Naive thymus-derived CD8-positive, alpha-beta T cell (primary cell): ENCODE measurements around the gene SORCS2. TPM values are rescaled to one million over a fixed set of nuclear protein-coding genes. Genes with fewer than 3 reads are reported as not detected.

Experiments
- ATAC-seq, 2 donors: fragments of 150-1000 bp; cut with Tn5 transposase in 1 of 2; sonication (Bioruptor Pico), chemical (Tn5 transposase) in 1 of 2; 1 replicate in 1 of 2; 2 replicates in 1 of 2; pipeline ENCODE4 v1.10.0; 2021; ENCODE audit warnings: mild to moderate bottlenecking in 2 of 2, moderate library complexity in 2 of 2
- POLR2A ChIA-PET: fragments of 350-600 bp; sonication (Branson Sonifier 250); formaldehyde crosslinking; loops from one replicate; lab custom pipeline; 2021; ENCODE audit warnings: antibody characterized with exemption; lab: Charles Lee
- DNase-seq, 10 donors: peaks; one replicate each; pipeline versions ENCODE4 v3.0.0 to v3.0.0-alpha.2; 2020 to 2022
- H3K27ac Mint-ChIP-seq, 10 donors: one replicate each; pipeline ENCODE4 v1.8.0; 2020 to 2022; ENCODE audit warnings: mild to moderate bottlenecking in 10 of 10, mixed read lengths in 10 of 10, moderate library complexity in 4 of 10, inconsistent platforms in 1 of 10
- H3K27me3 Mint-ChIP-seq, 5 donors: one replicate each; pipeline ENCODE4 v1.8.0; 2021 to 2022; ENCODE audit warnings: mixed read lengths in 5 of 5
- H3K36me3 Mint-ChIP-seq, 3 donors: one replicate each; pipeline ENCODE4 v1.8.0; 2020 to 2022; ENCODE audit warnings: mixed read lengths in 3 of 3, mild to moderate bottlenecking in 2 of 3, inconsistent platforms in 1 of 3
- H3K4me1 Mint-ChIP-seq, 4 donors: one replicate each; pipeline ENCODE4 v1.8.0; 2021 to 2022; ENCODE audit warnings: mixed read lengths in 4 of 4
- H3K4me3 Mint-ChIP-seq, 10 donors: one replicate each; pipeline ENCODE4 v1.8.0; 2020 to 2022; ENCODE audit warnings: mild to moderate bottlenecking in 10 of 10, mixed read lengths in 10 of 10, moderate library complexity in 6 of 10, inconsistent platforms in 1 of 10
- H3K9me3 Mint-ChIP-seq, 9 donors: one replicate each; pipeline ENCODE4 v1.8.0; 2020 to 2022; ENCODE audit warnings: mixed read lengths in 9 of 9, mild to moderate bottlenecking in 3 of 9, inconsistent platforms in 1 of 9, moderate library complexity in 1 of 9
- polyA plus RNA-seq, 3 donors: library from polyadenylated mRNA; unstranded; fragments of 300-500 nt; fragmentation: Illumina TruSeq; gene quantifications; one replicate each; pipeline ENCODE4 v1.2.3, GENCODE V29; 2021
- total RNA-seq, 8 experiments: library from RNA in 2 of 8; stranded (reverse) in 2 of 8; gene quantifications; one replicate each; pipeline ENCODE4 v1.2.3 and lab custom pipeline; 2021 to 2026

SORCS2 gene
- total and polyA plus RNA-seq, 5 experiments from 2014 or later = not detected

- no peak for ATAC-seq
These were observed 60.4 kb downstream of the SORCS2 start for GRCh38 chr4:7252510-7253340.

GRCh38 chr4:7253341-7253700 lies 61.0 kb downstream of the SORCS2 start:
- Mint-ChIP-seq H3K27ac (no peak overlapping the region), H3K27me3 (peaks cover 11 to 21% (median 12%) of the 10 kb centered on the region in 5 donors), H3K36me3 (no peaks in the 10 kb centered on the region), H3K4me1 (no peaks in the 10 kb centered on the region), H3K4me3 (no peak overlapping the region), H3K9me3 (peaks cover 0 to 9% (median 0%) of the 10 kb centered on the region in 9 donors)
- DNase-seq (no peak), ATAC-seq (no peak)
- POLR2A ChIA-PET = no interaction called here

More at GRCh38 chr4:7252510-7253340, 60.4 kb downstream of the SORCS2 start:
- Mint-ChIP-seq H3K36me3 (no peaks in the 10 kb centered on the region), H3K27me3 (peaks cover 11 to 21% (median 12%) of the 10 kb centered on the region in 5 donors), H3K27ac (no peak overlapping the region), H3K4me3 (no peak overlapping the region), H3K9me3 (peaks cover 0 to 9% (median 0%) of the 10 kb centered on the region in 9 donors), H3K4me1 (no peaks in the 10 kb centered on the region)
- DNase-seq = no peak
- POLR2A ChIA-PET = no interaction called here

GRCh38 chr4:7253837-7254236 lies 61.5 kb downstream of the SORCS2 start:
- DNase-seq (no peak), ATAC-seq (no peak)
- Mint-ChIP-seq H3K4me1 (no peaks in the 10 kb centered on the region), H3K36me3 (no peaks in the 10 kb centered on the region), H3K27ac (no peak overlapping the region), H3K9me3 (peaks cover 0 to 6% (median 1%) of the 10 kb centered on the region in 9 donors), H3K27me3 (peaks cover 11 to 21% (median 12%) of the 10 kb centered on the region in 5 donors), H3K4me3 (no peak overlapping the region)
- POLR2A ChIA-PET = no interaction called here

GRCh38 chr4:7254736-7255487 lies 62.6 kb downstream of the SORCS2 start:
- Mint-ChIP-seq H3K36me3 (no peaks in the 10 kb centered on the region), H3K27ac (no peak overlapping the region)

GRCh38 chr4:7255488-7255881 lies 63.1 kb downstream of the SORCS2 start:
- H3K4me3 Mint-ChIP-seq = no peak overlapping the region
- H3K4me1 Mint-ChIP-seq = no peaks in the 10 kb centered on the region
- H3K27ac Mint-ChIP-seq = no peak overlapping the region
- H3K36me3 Mint-ChIP-seq = no peaks in the 10 kb centered on the region
- peaks cover 0 to 11% (median 5%) of the 10 kb centered on the region in 9 donors for H3K9me3 Mint-ChIP-seq
- DNase-seq = no peak
- ATAC-seq = no peak
- H3K27me3 Mint-ChIP-seq = peaks cover 12 to 25% (median 18%) of the 10 kb centered on the region in 5 donors
- POLR2A ChIA-PET = no interaction called here

More at GRCh38 chr4:7254736-7255487, 62.6 kb downstream of the SORCS2 start:
- POLR2A ChIA-PET = no interaction called here
- ATAC-seq (no peak), DNase-seq (no peak)
- H3K4me3 Mint-ChIP-seq = no peak overlapping the region
- peaks cover 0 to 10% (median 4%) of the 10 kb centered on the region in 9 donors for H3K9me3 Mint-ChIP-seq
- H3K27me3 Mint-ChIP-seq = peaks cover 12 to 25% (median 18%) of the 10 kb centered on the region in 5 donors
- H3K4me1 Mint-ChIP-seq = no peaks in the 10 kb centered on the region

GRCh38 chr4:7255996-7256395 lies 63.7 kb downstream of the SORCS2 start:
- H3K27me3 Mint-ChIP-seq = peaks cover 12 to 30% (median 20%) of the 10 kb centered on the region in 5 donors
- H3K9me3 Mint-ChIP-seq = peaks cover 0 to 11% (median 5%) of the 10 kb centered on the region in 9 donors
- no peaks in the 10 kb centered on the region for H3K36me3 Mint-ChIP-seq
- H3K4me3 Mint-ChIP-seq = no peak overlapping the region
- H3K27ac Mint-ChIP-seq = no peak overlapping the region
- DNase-seq = no peak
- ATAC-seq = no peak
- POLR2A ChIA-PET = no interaction called here
- no peaks in the 10 kb centered on the region for H3K4me1 Mint-ChIP-seq

GRCh38 chr4:7256984-7257810 lies 64.9 kb downstream of the SORCS2 start:
- Mint-ChIP-seq H3K27ac (no peak overlapping the region), H3K4me1 (no peaks in the 10 kb centered on the region), H3K4me3 (peak overlapping the region in 1 of 10 donors; percentile 48), H3K36me3 (no peaks in the 10 kb centered on the region), H3K27me3 (peaks cover 11 to 39% (median 18%) of the 10 kb centered on the region in 5 donors), H3K9me3 (peaks cover 0 to 13% (median 5%) of the 10 kb centered on the region in 9 donors)
- ATAC-seq (no peak), DNase-seq (no peak)
- POLR2A ChIA-PET = no interaction called here

- Mint-ChIP-seq H3K36me3 (no peaks in the 10 kb centered on the region), H3K27ac (no peak overlapping the region), H3K4me1 (no peaks in the 10 kb centered on the region), H3K9me3 (peaks cover 0 to 13% (median 5%) of the 10 kb centered on the region in 9 donors), H3K27me3 (peaks cover 7 to 39% (median 15%) of the 10 kb centered on the region in 5 donors), H3K4me3 (no peak overlapping the region)
- POLR2A ChIA-PET = no interaction called here
- ATAC-seq = no peak
- no peak for DNase-seq
These were observed 66.7 kb downstream of the SORCS2 start for GRCh38 chr4:7259039-7259438.

- ATAC-seq (no peak), DNase-seq (no peak)
- H3K27ac Mint-ChIP-seq = no peak overlapping the region
- peaks cover 1 to 39% (median 12%) of the 10 kb centered on the region in 5 donors for H3K27me3 Mint-ChIP-seq
- H3K4me1 Mint-ChIP-seq = no peaks in the 10 kb centered on the region
- POLR2A ChIA-PET = no interaction called here
- no peak overlapping the region for H3K4me3 Mint-ChIP-seq
- H3K9me3 Mint-ChIP-seq = peaks cover 0 to 13% (median 5%) of the 10 kb centered on the region in 9 donors
- H3K36me3 Mint-ChIP-seq = no peaks in the 10 kb centered on the region
These were observed 68.2 kb downstream of the SORCS2 start for GRCh38 chr4:7260569-7260968.

- H3K27ac Mint-ChIP-seq = no peak overlapping the region
- H3K9me3 Mint-ChIP-seq = peaks cover 0 to 12% (median 5%) of the 10 kb centered on the region in 9 donors
- no peaks in the 10 kb centered on the region for H3K4me1 Mint-ChIP-seq
- H3K36me3 Mint-ChIP-seq = no peaks in the 10 kb centered on the region
- ATAC-seq (no peak), DNase-seq (no peak)
- POLR2A ChIA-PET = no interaction called here
- peaks cover 1 to 42% (median 16%) of the 10 kb centered on the region in 5 donors for H3K27me3 Mint-ChIP-seq
- no peak overlapping the region for H3K4me3 Mint-ChIP-seq
These were observed 68.7 kb downstream of the SORCS2 start for GRCh38 chr4:7261087-7261486.

GRCh38 chr4:7261536-7261935 lies 69.2 kb downstream of the SORCS2 start:
- H3K4me1 Mint-ChIP-seq = no peaks in the 10 kb centered on the region
- POLR2A ChIA-PET = no interaction called here
- no peak overlapping the region for H3K27ac Mint-ChIP-seq
- ATAC-seq = no peak
- H3K36me3 Mint-ChIP-seq = no peaks in the 10 kb centered on the region
- peaks cover 0 to 11% (median 5%) of the 10 kb centered on the region in 9 donors for H3K9me3 Mint-ChIP-seq
- H3K27me3 Mint-ChIP-seq = peaks cover 1 to 44% (median 18%) of the 10 kb centered on the region in 5 donors
- no peak for DNase-seq
- H3K4me3 Mint-ChIP-seq = no peak overlapping the region

- POLR2A ChIA-PET = no interaction called here
- H3K9me3 Mint-ChIP-seq = peaks cover 0 to 11% (median 5%) of the 10 kb centered on the region in 9 donors
- no peak overlapping the region for H3K27ac Mint-ChIP-seq
- peaks cover 1 to 42% (median 14%) of the 10 kb centered on the region in 5 donors for H3K27me3 Mint-ChIP-seq
- ATAC-seq = no peak
- no peak overlapping the region for H3K4me3 Mint-ChIP-seq
- DNase-seq = no peak
- H3K4me1 Mint-ChIP-seq = no peaks in the 10 kb centered on the region
- H3K36me3 Mint-ChIP-seq = no peaks in the 10 kb centered on the region
These were observed 69.8 kb downstream of the SORCS2 start for GRCh38 chr4:7262134-7262533.
